NCI-H226 (cell line): Measurements from ENCODE around the gene SWAP70.
A peak's percentile ranks its signal among the peaks of the same experiment; 100 is the strongest.
"Not testable (repeated sequence)": the region's sequence is repeated elsewhere in the genome, so short reads cannot be mapped to it uniquely, and the experiment has no call there.

Source experiments
- DNase-seq: peaks from one replicate; pipeline ENCODE4 v3.0.0-alpha.2; 2015

Gene SWAP70

DNA sequence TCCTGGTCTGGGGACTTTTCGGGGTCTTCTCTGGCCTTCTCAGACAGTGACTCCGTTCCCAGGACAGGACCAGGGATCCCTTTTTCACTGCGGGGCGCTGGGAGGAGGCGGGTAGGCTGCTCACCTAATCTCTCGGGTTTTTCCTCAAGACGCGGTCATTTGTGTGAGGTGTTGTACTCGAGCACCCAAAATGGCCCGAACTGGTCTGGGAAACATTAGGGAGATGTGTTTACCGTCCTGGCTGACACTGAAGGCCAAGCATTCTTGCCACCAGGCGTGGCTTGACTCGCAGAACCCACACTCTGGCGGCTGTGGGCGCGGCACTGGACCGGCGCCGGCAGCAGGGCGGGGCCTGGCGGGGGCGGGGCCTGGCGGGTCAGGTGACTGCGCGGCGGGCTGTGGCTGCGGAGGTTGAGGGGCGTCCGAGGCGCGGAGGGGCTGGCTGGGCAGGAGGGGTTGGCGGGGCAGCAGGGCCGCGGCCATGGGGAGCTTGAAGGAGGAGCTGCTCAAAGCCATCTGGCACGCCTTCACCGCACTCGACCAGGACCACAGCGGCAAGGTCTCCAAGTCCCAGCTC is at the start of gene SWAP70:
SWAP70 (plus strand) TSS at position 379 of the 577 bp plus-strand sequence; CDS start at position 482, 103 bp downstream.
- peak; percentile 70 for DNase-seq

DNA sequence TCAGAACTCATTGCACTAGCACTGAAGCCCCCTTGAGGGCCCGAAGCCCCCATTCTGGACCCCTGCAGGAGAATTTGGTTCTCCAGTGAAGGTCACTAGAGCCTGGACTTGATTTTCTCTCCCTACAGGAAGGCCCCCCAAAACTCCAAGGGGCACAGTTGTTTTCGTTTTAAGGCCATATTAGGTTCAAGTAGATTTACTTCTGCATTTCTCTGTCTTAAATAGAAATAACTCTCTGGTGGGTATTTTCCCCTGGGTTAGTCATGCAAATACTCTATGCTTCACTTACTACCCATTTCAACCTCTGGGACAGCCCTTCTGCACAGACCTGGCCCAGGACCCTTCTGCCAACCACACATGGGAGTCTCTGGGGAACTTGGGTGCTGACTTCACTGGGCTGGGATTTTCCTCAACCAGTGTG is 48.8 kb upstream of the SWAP70 start:
- DNase-seq: no peak

DNA sequence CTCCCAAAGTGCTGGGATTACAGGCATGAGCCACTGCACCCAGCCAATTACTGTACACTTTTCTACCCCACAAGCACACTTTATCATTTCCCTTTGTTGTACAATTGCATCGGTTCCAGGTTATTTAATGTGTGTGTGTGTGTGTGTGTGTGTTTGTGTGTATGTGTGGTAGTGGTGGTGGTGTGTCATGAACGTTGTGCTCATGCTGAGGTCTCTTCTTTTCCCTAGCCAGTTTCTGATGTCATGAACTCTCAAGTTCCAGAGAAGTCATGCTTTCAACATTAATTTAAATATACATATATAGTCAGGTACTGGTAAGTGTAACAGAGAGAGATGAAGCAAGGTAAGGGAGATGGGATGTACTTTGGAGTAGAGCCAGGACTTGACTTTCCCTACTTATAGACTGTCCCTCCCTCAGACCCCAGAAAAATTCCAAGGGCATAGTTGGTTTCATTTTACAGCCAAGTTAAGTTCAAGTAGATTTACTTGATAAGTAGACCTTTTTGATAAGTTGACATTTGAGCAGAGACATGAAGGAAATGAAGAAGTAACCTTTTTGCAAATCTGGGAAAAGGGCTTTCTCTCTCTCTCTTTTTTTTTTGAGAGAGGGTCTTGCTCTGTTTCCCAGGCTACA is 47.7 kb upstream of the SWAP70 start:
- no peak for DNase-seq

DNA sequence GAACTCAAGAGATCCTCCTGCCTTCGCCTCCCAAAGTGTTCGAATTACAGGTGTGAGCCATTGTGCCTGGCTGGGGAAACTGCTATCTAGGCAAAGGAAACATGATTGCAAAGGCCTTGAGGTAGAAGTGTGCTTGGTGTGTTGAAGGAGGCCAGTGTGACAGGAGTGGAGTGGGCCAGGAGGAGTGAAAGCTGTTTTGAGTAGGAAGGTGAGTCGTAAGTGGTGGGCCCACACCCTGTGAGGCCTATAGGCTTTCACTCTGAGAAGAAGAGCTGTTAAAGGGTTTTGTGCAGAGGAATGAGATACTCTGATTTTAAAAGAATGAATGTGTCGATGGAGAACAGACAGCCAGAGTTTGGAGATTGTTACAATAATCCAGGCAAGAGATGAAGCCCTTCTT is 47.0 kb upstream of the SWAP70 start:
- peak; percentile 40 for DNase-seq

- peak; percentile 70 for DNase-seq
Observed at GRCh38 chr11:9617940-9618339, 45.9 kb upstream of the SWAP70 start.

GRCh38 chr11:9619004-9619403 is 44.9 kb upstream of the SWAP70 start:
- DNase-seq: no peak

GRCh38 chr11:9619971-9620370 is 43.9 kb upstream of the SWAP70 start:
- DNase-seq: no peak

DNA sequence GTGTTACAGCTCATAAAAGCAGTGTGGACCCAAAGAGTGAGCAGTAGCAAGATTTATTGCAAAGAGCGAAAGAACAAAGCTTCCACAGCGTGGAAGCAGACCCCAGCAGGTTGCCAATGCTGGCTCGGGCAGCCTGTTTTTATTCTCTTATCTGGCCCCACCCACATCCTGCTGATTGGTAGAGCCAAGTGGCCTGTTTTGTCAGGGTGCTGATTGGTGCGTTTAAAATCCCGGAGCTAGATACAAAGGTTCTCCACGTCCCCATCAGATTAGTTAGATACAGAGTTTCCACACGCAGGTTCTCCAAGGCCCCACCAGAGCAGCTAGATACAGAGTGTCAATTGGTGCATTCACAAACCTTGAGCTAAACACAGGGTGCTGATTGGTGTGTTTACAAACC is 41.5 kb upstream of the SWAP70 start:
- not testable (repeated sequence) for DNase-seq

GRCh38 chr11:9623053-9623452 is 40.8 kb upstream of the SWAP70 start:
- not testable (repeated sequence) for DNase-seq

GRCh38 chr11:9624448-9624847 is 39.4 kb upstream of the SWAP70 start:
- no peak for DNase-seq

DNA sequence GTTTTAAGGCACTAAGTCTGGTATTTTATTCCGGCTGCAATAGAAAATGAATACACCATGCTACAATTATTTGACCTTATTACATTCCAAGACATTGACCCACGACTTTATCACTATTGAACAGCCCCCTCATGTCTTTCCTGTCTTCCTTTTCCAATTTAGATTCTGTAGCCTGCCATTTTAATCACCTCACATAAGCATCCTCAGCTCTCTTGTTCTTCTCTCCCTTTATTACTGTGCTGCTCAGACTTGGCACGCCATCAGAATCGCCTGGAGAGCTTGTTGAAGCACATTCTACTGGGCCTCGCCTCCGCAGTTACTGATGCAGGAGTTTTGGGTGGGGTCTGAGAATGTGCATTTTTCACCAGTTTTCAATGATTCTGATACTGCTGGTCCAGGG is 38.7 kb upstream of the SWAP70 start:
- no peak for DNase-seq

- no peak for DNase-seq
Observed at GRCh38 chr11:9625728-9626127, 38.1 kb upstream of the SWAP70 start.

DNA sequence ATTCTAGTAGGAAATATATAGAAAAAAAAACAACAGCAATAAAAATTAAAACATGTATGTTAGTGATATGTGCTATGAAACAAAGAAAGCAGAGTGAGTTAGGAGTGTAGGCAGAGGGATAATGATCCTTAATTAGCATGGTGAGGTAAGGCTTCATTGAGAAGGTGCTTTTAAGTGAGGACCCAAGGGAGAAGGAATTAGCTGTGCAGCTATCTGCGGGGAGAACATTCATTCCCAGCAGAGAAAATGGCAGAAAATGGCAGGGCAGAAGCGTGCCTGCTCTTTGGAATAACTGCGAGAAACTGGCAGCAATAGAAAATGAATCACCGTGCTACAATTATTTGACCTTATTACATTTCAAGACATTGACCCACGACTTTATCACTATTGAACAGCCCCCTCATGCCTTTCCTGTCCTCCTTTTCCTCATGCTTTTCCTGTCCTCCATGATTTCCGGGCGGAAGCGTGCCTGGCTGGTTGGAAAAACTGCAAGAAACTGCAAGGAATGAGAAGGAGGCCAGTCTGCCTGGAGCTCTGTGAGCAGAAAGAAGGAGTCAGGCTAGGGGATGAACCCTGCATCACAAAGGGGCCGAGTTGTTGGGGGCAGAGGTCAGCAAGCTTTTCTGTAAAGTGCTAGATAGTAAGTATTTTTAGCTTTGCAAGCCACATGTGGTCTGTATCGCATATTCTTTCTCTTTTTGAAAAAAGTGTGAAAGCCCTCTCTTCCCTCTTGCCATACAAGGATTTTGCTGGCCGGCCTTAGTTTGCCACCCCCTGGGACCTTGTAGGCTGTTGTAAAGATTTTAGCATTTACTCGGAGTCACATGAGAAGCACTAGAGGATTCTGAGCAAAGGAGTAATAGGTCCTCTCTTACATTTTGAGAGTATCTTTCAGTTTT is 37.1 kb upstream of the SWAP70 start:
- no peak for DNase-seq

GRCh38 chr11:9629064-9629463 is 34.8 kb upstream of the SWAP70 start:
- no peak for DNase-seq

- DNase-seq: no peak
Observed at GRCh38 chr11:9633679-9634078, 30.2 kb upstream of the SWAP70 start.

DNA sequence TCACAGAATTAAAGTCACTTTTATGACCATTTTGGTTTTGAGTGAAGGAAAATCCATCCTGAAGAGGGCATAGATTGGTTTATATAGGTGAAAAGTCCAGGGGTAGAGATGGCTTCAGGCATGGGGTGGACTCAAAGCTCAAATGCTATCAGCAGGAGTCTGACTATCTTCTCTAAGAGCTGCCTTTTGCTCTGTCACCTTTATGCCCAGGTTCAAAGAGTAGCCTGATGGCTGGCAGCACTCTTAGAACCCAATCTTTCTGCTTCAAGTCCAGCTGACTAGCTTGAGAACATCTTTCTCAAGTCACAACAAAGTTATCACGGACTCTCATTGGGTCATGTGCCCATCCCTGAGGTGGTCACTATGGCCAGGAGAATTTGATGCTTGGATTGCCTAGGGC is 27.2 kb upstream of the SWAP70 start:
- no peak for DNase-seq

DNA sequence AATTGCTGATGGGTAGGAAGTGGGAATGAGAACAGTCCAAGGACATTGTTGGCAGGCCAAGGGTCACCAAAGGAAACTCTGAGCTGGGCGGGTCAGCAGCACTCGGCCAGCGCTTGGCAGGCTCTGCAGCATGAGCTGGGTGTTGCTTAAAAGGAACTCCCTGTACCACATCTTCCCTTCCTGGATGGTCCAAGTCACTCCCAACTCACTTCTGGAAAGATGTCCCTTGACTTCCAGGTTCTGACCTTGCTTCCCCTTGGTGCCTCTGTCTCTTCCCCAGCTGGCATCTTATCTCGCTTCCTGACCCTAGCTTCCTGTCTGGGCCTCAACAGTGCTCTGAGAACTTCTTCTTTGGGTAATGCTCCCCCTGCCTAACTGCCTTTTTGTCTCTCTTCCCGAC is 24.8 kb upstream of the SWAP70 start:
- DNase-seq: no peak

DNA sequence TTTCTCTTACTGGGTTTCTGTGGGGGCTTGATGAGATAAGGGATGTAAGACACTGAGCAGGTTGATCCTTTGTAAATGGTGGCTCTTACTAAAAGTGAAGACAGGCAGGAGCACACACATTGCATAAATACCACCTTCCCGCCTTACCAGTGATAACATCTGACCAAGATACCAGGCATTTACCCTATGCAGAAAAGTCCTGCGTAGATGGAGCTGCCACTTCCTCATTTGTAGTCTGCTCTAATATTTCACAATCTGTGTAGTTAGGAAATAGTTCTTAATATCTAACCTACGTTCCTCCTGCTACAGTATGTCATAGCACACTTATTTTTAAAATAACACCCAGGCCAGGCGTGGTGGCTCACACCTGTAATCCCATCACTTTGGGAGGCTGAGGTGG is 23.9 kb upstream of the SWAP70 start:
- peak; percentile 35 for DNase-seq

DNA sequence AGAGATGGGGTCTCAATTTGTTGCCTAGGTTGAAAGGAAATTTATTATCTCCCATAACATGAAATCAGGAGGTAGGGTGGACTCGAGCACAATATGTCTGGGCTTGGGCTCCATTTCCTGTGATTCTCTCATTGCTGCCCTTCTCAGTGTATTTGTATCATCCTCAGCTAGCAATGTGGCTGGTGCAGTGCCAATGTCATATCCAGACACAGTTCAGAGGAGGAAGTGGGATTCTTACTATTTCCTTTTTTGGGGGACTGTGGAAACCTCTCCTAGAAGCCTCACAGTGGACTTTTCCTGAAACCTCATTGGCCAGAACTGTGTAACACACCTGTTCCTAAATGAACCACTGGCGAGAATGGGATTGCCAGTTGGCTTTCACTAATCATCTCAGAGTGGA is 21.0 kb upstream of the SWAP70 start:
- DNase-seq: no peak

- DNase-seq: no peak
Observed at GRCh38 chr11:9643751-9644150, 20.1 kb upstream of the SWAP70 start.

- DNase-seq: no peak
Observed at GRCh38 chr11:9645881-9646280, 18.0 kb upstream of the SWAP70 start.

GRCh38 chr11:9646324-9646723 is 17.6 kb upstream of the SWAP70 start:
- no peak for DNase-seq

GRCh38 chr11:9651481-9651880 is 12.4 kb upstream of the SWAP70 start:
- no peak for DNase-seq
